HG03442 (cell line): ENCODE measurements around the gene SMTNL2.

Experiments used
- ATAC-seq: cut with Tn5 transposase; IDR thresholded peaks from one replicate; pipeline ENCODE4 v1.9.1; 2021; ENCODE audit warnings: mild to moderate bottlenecking, moderate library complexity; ENCODE audit not compliant: unreplicated experiment

SMTNL2 gene

GRCh38 chr17:4584101-4584916 lies at the start of gene SMTNL2:
SMTNL2 (plus strand) TSS chr17:4584529; CDS start chr17:4584606, 77 bp downstream.
- ATAC-seq = no peak

GRCh38 chr17:4534928-4535666 lies 49.2 kb upstream of the SMTNL2 start:
- no peak for ATAC-seq

DNA sequence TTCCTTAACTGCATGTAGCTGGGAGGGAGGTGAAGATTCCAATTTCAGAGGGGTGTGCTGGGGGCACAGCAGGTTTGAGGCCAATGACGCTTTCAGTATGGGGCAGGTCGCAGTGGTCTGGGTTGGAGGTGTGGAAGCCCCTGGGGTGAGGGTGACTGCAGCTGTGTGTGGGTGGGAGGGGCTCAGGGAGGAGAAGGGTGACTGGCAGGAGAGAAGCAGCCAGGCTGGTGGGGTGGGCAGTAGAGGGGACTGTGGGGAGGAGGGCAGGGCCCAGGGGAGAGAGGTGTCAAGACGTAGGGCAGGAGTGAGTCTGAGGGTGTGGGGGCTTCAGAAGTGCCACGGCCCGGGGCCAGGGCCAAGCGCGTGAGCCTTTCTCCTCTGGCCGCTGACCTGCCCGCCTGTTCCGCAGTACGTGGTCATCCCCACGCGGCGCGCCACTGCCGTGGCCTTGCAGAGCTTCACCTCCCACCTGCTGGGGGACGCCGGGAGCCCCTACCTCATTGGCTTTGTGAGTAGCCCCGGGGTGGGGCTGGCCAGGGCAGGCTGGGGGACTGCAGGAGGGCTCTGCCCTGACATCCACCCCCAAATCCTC lies 48.6 kb upstream of the SMTNL2 start:
- no peak for ATAC-seq

GRCh38 chr17:4536259-4536741 lies 48.0 kb upstream of the SMTNL2 start:
- no peak for ATAC-seq

GRCh38 chr17:4536742-4537411 lies 47.5 kb upstream of the SMTNL2 start:
- ATAC-seq = no peak

DNA sequence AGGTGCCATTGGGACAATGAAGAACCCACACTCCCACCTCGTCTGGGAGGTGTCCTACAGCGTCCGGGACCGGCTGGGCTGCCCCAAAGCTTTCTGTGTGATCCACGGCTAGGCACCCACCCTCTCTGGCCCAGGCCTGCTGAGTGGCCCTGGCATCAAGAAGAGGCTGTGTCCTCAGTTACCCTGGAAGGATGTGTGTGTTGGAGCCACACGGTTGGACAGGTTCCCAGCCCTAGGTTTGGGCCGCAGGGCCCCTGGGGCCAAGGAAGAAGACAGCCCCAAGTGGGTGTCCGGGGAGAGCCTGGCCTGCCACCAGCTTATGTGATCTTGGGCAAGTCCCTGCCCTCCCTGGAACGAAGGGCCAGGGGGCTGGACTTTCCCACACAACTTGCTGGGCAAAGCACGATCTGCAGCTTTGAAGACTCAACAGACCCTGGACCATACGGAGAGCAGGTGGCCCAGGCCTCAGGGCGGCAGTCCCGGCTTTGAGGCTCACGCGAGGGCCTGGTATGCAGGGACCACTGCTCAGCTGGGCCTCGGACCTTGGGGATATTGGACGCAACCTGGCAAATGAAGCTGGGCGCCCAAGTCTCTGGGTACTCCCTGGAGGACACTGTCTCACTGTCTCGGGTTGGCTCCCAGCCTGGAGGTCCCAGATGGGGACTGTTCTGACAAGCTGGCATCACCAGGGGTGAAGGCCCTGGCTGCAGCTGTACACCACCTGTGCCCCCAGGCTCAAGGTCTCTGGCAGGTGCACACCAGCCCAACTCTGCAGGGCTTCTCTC lies 46.7 kb upstream of the SMTNL2 start:
- ATAC-seq = no peak

DNA sequence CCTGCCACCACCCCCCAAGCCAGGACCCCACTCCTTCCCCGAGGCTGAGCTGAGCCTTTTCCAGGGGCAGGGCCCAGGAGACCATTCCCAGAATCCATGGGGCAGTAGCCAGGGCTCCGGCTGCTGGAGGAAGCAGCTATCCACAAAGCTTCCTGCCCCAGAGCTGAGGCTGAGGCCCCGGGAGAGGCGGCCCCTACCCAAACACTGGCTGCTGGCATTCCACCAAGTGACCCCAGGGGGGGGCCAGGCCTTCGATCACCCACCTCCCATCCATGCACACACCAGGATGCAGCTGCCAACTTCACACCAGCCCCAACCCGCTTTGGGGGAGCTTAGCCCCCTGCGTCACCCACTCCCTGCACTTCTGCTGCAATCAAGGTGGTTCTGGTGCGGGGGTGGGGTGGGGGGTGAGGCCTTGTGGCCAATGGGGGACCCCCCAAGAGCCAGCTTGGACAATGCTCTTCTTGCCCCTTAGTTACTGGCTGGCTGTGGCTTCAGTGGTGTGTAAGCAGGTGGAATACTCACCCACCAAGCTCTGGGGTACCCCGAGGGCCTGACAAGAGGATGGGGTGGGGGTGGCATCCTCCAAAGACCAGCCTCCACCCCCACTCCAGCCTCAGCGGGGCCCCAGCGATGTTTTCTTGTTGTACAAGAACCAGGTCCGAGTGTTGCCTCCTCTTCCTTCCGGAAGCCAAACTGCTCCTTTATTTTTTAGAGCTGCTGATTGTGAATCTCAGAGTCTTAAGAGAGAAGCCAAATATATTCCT lies 45.9 kb upstream of the SMTNL2 start:
- no peak for ATAC-seq

- no peak for ATAC-seq
Observed at GRCh38 chr17:4539025-4539424, 45.3 kb upstream of the SMTNL2 start.

DNA sequence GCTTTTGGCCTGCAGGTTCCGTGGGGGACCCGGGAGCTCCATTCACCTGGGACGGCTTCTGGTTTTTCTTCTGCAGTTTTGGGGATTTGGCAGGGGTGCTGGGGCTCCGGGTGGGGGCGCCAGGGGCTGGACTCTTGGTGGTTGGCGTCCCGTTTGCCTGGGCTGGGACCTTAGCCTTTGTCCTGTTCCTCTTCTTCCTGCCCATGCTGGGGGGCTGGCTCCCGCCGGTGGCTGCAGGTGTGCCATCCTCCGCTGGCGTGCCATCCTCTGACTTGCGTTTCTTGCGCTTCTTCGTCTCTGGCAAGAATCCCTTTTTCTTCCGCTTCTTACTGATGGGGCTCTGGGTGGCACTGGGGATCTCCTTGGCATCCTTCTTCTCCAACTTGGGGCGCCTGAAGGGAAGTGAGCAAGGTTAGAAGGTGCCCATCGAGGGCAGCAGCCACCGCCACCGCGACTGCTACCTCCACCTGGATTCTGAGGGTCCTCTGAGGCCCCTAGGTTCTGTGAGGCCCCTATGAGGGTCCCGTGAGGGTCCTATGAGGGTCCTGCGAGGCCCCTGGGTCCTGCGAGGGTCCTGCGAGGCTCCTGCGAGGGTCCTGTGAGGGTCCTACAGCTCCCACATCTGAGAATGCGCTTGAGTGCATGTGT lies 44.6 kb upstream of the SMTNL2 start:
- no peak for ATAC-seq

DNA sequence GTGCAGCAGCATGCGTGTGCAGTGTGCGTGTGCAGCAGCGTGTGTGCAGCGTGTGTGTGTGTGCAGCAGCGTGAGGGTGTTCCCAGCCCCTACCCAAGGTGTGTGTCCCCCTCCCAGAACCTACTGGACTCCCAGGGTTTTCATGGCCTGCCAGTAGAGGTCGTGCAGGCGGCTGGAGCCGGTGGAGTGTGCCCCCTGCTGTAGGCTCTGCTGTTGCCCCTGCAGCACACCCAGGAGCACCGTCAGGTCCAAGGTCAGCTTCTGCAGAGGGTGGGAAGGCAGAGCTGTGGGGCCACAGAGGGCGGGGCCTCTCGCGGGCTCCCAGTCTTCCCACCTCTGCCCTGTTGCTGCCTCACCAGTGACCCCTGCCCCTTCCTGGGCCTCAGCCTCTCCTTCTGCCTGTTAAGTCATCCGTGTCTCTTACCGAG lies 44.1 kb upstream of the SMTNL2 start:
- no peak for ATAC-seq

DNA sequence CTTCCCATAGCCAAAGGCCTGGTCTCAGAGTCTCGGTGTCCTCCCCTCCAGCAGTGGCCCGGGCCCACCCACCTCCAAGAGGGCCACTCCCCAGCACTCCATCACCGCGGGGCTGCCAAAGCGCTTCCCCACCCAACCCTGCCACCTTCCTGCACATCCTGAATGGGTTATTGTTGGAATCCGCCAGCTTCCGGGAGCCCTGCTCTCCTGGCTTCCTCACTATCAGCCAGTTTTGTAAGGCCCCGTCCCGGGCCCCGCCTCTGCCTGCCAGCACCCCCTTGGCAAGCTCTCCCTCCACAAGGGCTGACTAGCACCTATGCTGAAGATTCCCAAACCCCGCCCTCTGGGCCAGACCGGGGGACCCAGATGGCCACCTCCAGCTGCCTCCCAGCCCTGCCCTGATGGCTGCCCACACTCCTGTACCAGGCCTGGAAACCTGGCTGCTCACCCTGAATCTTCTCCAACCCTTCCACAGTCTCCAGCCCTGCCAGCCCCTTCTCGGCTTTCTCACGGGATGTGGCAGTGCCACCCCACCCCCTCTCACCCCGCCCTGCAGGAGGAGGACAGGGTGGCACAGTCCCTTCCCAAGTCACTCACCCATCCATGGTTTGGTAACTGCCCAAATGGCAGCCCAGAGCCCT lies 43.5 kb upstream of the SMTNL2 start:
- no peak for ATAC-seq

DNA sequence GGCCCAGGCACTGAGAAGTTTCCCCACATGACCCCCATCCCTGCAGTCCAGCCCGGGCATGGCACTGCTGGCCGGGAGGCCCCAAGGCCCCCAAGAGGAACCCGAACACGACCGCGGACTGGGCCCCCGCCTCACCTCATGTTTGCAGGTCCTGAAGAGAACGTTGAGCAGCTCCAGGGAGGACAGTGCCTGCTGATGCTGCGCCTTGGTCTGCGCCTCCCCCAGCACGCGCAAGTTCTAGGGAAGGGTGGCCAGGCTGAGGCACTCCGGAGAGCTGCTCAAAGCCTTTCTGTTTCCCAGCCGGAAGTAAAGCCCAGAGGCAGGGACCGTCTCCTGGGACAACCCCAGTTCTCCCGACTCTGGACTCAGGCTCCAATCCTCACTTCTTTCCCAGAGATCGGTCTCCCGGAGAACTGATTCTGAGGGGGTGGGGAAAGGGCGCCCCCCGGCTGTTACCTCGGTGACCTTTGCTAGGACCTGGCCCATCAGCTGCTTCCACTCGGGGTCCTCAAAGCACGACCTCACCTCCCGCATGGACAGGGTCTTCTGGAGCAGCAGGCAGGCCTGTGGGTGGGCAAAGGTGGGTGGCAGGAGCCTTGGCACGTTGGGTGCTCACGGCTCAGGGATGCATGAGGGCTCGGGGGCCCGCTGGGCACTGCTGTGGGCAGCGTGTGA lies 42.9 kb upstream of the SMTNL2 start:
- no peak for ATAC-seq

GRCh38 chr17:4542003-4542725 lies 42.2 kb upstream of the SMTNL2 start:
- ATAC-seq = no peak

DNA sequence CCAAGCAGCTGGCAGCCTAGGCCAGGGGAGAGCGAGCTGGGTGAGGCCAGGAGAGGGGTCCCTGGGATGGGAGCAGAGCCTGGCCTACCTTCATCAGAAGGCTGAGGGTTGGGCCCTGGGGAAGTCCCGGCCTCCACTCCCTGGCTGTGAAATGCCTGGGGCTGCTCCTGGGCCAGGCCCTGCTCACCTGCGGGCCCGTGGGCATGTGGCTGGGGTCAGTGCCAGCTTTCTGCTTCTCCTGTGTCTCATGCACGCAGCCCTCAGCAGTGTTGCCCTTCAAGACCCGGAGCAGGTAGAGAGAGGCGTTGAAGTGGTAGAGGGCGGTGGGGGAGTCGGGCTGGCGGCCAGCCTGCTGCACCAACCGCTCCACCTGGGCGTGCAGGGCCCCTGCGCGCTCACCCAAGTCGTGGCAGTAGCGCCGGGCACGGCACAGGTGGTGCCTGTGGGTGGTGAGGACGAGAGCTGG lies 41.6 kb upstream of the SMTNL2 start:
- ATAC-seq = no peak

DNA sequence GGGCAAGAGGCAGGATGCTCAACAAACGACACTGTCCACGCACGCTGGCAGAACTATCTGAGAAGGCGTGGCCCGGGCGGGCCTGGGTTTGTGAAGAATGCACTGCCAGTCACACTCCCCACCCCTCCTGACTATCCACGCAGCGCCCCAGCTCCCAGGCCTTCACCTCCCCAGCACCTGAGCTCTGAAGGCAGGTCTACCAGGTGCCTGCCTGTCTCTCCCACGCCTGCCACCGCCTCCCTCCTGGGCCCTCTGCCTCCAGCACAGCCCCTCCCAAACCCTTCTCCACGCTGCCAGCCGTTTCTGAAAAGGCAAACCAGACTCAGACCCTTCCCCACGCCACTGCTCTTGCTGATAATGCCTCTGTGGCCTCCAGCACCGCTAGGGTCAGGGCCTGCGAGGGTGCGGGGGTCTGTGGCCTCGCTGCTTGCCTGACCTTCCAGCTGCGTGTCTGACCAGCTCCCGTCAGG lies 40.7 kb upstream of the SMTNL2 start:
- ATAC-seq = no peak

DNA sequence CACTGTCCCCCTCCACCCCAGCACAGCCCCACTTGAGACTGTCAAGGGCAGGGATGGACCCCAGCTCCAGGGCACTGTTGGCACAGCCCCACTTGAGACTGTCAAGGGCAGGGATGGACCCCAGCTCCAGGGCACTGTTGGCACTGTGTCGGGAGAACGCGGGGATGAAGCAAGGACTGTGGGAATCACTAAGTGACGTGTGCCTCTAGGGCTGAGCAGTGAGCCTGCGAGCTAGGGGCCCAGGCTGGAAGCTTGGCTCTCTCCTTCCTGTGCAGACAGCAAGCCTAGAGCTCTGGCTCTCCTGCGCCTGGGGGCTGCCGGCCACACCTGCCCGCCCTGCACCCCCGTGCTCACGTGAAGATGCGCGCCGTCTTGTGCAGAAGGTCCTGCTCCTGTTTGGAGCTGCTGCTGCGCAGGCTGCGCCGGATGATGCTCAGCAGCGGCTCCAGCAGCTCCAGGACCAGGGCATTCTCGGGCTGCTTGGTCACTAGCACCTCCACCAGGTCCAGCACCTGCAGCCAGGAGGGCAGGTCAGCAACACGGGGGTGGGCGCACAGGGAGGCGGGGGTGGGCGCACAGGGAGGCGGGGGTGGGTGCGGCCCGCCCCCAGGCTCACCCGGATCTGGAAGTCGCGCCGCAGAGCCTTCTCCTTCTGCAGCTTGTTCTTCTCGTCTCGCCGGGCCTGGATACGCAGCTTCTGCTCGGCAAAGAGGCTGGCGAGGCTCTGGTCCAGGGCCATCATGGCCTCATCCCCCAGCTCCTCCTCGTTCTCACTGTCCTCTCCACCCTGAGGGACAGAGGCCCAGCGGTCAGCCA lies 40.0 kb upstream of the SMTNL2 start:
- no peak for ATAC-seq

DNA sequence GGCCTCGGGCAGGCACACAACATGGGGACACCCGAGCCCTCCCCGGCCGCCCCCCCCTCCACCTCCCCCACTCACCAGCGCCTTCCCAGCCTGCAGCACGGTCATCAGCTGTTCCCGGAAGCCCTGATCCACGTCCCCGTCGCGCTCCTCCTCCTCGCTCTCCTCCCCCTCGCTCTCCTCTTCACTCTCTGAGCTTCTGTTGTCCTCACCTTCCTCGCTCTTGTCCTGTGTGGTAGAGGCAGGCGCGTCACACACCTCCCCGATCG lies 39.4 kb upstream of the SMTNL2 start:
- ATAC-seq = no peak
